ENCODE measurements around the gene MESP1. TPM values are rescaled to one million over a fixed set of nuclear protein-coding genes. Genes with fewer than 3 reads are reported as not detected.

The MESP1 gene
- total RNA-seq, 2 experiments from 2014 or later, result 0.22 TPM; not detected in 1

DNA sequence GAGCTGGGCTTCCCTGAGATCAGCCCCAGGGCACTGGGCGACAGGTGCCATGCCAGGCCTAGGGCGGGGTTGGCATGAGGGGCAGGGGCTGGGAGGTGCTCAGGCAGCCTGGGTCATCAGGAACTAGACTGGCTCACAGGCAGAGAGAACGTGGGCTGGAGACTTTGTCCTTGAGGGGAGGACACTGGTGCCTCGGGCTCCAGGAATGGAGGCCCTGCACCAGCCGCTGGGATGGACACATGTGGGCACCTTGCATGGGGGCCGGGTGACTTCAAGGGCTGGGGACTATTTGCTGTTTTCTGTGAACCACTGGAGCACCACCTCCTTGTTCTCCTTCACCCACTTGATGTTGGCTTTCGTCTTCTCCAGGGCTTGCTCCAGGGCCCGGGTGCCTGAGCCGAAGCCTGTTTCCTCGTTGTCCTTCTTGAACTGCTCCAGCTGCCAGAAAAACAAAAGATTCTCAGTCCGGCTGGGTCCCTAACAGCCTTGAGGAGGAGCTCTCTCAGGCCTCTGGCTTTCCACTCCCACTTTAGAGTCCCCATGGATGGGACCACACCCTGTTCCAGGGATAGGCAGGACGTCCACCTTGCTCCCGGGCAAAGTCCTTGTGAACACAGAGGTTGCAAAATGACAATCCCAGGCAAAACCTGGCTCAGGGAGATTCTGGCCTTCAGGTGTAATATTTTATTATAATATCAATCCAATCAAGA lies 34.2 kb upstream of the MESP1 start:
- no peaks in the 10 kb centered on the region for H3K4me1 Mint-ChIP-seq (ENCODE audit: low read depth)
- H3K36me3 Mint-ChIP-seq (ENCODE audit: low read depth), result no peaks in the 10 kb centered on the region
- H3K9me3 Mint-ChIP-seq, result peaks cover 8% of the 10 kb centered on the region
- ChIA-PET CTCF (no interaction called here), POLR2A (no interaction called here)
- Histone ChIP-seq H3K9me3 (ENCODE audit: control insufficient read depth in 1 of 2, insufficient read depth in 1 of 2, low read length in 2 of 2) (peaks cover 3 to 13% of the 10 kb centered on the region in 2 experiments), H3K4me3 (ENCODE audit: low read length) (no peak overlapping the region), H3K27me3 (ENCODE audit: control insufficient read depth in 1 of 2, insufficient read depth in 2 of 2, low read length in 2 of 2) (no peaks in the 10 kb centered on the region), H3K4me1 (ENCODE audit: insufficient read depth, low read length) (peaks cover 10% of the 10 kb centered on the region), H3K27ac (ENCODE audit: low read depth in 1 of 2, low read length in 2 of 2) (no peak overlapping the region), H3K36me3 (ENCODE audit: insufficient read depth, low read length) (no peaks in the 10 kb centered on the region)
- DNase-seq, result no peak
- peaks cover 20% of the 10 kb centered on the region for H3K27me3 Mint-ChIP-seq
- H3K27ac Mint-ChIP-seq, result no peak overlapping the region
- no peak for ATAC-seq (ENCODE audit: poor library complexity)
- no peak overlapping the region for H3K4me3 Mint-ChIP-seq
- intact Hi-C loops (cut with DNase I, micrococcal nuclease), result no loop called here
- TF ChIP-seq, protein P1, sequence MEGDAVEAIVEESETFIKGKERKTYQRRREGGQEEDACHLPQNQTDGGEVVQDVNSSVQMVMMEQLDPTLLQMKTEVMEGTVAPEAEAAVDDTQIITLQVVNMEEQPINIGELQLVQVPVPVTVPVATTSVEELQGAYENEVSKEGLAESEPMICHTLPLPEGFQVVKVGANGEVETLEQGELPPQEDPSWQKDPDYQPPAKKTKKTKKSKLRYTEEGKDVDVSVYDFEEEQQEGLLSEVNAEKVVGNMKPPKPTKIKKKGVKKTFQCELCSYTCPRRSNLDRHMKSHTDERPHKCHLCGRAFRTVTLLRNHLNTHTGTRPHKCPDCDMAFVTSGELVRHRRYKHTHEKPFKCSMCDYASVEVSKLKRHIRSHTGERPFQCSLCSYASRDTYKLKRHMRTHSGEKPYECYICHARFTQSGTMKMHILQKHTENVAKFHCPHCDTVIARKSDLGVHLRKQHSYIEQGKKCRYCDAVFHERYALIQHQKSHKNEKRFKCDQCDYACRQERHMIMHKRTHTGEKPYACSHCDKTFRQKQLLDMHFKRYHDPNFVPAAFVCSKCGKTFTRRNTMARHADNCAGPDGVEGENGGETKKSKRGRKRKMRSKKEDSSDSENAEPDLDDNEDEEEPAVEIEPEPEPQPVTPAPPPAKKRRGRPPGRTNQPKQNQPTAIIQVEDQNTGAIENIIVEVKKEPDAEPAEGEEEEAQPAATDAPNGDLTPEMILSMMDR (IDR thresholded peaks at IDR 0.05), result no peak

DNA sequence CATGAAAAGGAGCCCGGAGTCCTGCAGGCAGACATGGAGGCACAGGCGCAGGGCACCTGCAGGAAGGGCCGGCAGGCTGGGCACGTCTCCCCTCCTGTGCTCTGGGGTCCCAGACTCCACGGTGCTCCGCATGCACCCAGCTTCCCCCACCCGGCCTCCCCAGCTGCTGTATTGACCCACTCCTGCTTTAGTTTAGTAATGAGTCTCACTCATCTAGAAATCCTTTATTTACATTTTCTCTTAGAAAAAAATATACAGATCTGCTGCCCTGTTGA lies 33.6 kb upstream of the MESP1 start:
- no peak overlapping the region for H3K4me3 ChIP-seq (ENCODE audit: low read length)
- POLR2A ChIA-PET, result no interaction called here
- H3K9me3 ChIP-seq (ENCODE audit: control insufficient read depth in 1 of 2, insufficient read depth in 1 of 2, low read length in 2 of 2), result peaks cover 3 to 13% of the 10 kb centered on the region in 2 experiments
- Mint-ChIP-seq H3K4me1 (ENCODE audit: low read depth) (no peaks in the 10 kb centered on the region), H3K27ac (no peak overlapping the region), H3K9me3 (peaks cover 8% of the 10 kb centered on the region), H3K36me3 (ENCODE audit: low read depth) (no peaks in the 10 kb centered on the region), H3K27me3 (peaks cover 20% of the 10 kb centered on the region), H3K4me3 (no peak overlapping the region)
- H3K4me1 ChIP-seq (ENCODE audit: insufficient read depth, low read length), result peaks cover 10% of the 10 kb centered on the region
- ATAC-seq (ENCODE audit: poor library complexity) (no peak), DNase-seq (no peak)
- CTCF ChIA-PET, result no interaction called here
- H3K36me3 ChIP-seq (ENCODE audit: insufficient read depth, low read length), result no peaks in the 10 kb centered on the region
- TF ChIP-seq, protein P1 (IDR thresholded peaks at IDR 0.05), result no peak
- intact Hi-C loops (cut with DNase I, micrococcal nuclease), result no loop called here
- no peaks in the 10 kb centered on the region for H3K27me3 ChIP-seq (ENCODE audit: control insufficient read depth in 1 of 2, insufficient read depth in 2 of 2, low read length in 2 of 2)
- H3K27ac ChIP-seq (ENCODE audit: low read depth in 1 of 2, low read length in 2 of 2), result no peak overlapping the region

DNA sequence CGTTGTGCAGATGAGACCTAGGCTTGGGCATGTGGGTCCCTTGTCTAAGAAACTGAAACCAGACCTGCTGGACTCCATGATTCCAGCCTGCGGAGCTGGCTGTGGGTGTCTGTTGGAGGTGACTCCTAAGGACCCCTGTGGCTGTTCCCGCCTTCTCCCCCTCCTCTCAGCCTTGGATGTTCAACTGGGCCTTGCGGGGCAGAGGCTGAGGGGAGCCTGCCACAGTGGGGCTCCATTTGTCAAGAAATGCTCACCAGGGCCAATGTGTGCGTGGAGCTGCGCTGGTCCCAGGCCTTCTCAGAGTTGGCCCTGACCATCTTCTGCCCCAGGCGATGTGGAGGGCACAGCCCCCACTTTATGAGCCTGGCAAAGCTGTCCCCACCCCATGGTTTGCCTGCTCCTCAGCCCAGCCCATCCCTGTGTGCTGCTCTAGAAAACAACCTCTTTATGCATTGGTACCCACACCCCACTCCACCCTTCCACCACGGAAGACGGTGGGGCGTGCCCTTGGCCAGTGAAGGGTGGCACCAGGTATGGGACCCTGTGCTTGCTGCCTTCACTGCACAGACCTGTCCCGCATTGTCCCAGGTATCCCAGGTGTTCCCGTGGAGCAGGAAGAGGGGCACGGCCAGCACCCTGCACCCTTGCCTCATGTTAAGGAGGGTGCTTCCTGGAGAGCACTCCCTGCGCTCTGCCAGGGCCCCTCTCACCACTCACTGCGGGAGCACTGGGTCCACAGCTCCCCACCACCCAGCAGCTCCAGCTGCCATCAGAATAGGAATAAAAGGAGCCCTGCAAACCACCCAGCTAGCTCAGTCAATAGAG lies 33.0 kb upstream of the MESP1 start:
- no peak overlapping the region for H3K4me3 Mint-ChIP-seq
- ChIA-PET CTCF (no interaction called here), POLR2A (no interaction called here)
- H3K27me3 ChIP-seq (ENCODE audit: control insufficient read depth in 1 of 2, insufficient read depth in 2 of 2, low read length in 2 of 2), result no peaks in the 10 kb centered on the region
- no peaks in the 10 kb centered on the region for H3K36me3 Mint-ChIP-seq (ENCODE audit: low read depth)
- H3K9me3 ChIP-seq (ENCODE audit: control insufficient read depth in 1 of 2, insufficient read depth in 1 of 2, low read length in 2 of 2), result peaks cover 3 to 13% of the 10 kb centered on the region in 2 experiments
- H3K4me3 ChIP-seq (ENCODE audit: low read length), result no peak overlapping the region
- no peaks in the 10 kb centered on the region for H3K4me1 Mint-ChIP-seq (ENCODE audit: low read depth)
- no peak for DNase-seq
- H3K27me3 Mint-ChIP-seq, result peaks cover 24% of the 10 kb centered on the region
- intact Hi-C loops (cut with DNase I, micrococcal nuclease), result no loop called here
- H3K4me1 ChIP-seq (ENCODE audit: insufficient read depth, low read length), result peaks cover 10% of the 10 kb centered on the region
- TF ChIP-seq, protein P1 (IDR thresholded peaks at IDR 0.05), result no peak
- H3K36me3 ChIP-seq (ENCODE audit: insufficient read depth, low read length), result no peaks in the 10 kb centered on the region
- H3K27ac Mint-ChIP-seq, result no peak overlapping the region
- H3K9me3 Mint-ChIP-seq, result peaks cover 8% of the 10 kb centered on the region
- no peak overlapping the region for H3K27ac ChIP-seq (ENCODE audit: low read depth in 1 of 2, low read length in 2 of 2)
- no peak for ATAC-seq (ENCODE audit: poor library complexity)

All from CD4-positive, alpha-beta T cell (primary cell).